Cardiac muscle cell (in vitro differentiated cells and primary cell): ENCODE data around the gene MCTP2. TPM values are rescaled to one million over a fixed set of nuclear protein-coding genes. Genes with fewer than 3 reads are reported as not detected.
A peak's percentile ranks its signal among the peaks of the same experiment; 100 is the strongest.

Experiments
- DNase-seq, 2 donors: peaks; one replicate each; pipeline versions ENCODE4 v3.0.0 to v3.0.0-alpha.2; 2010 to 2017; ENCODE audit warnings: low read depth in 1 of 2, low spot score in 1 of 2
- H3K27ac ChIP-seq: fragments of 200-600 bp; sonication (generic); 2 replicates; pipeline ENCODE4 v1.5.1; 2016
- H3K27me3 ChIP-seq: fragments of 200-600 bp; sonication (generic); 2 replicates; pipeline ENCODE4 v1.6.0; 2016; ENCODE audit warnings: control low read depth
- H3K36me3 ChIP-seq: fragments of 200-600 bp; sonication (generic); 2 replicates; pipeline ENCODE4 v1.5.1; 2016; ENCODE audit warnings: control low read depth
- H3K4me1 ChIP-seq: fragments of 200-600 bp; sonication (generic); 2 replicates; pipeline ENCODE4 v1.8.1; 2017; ENCODE audit warnings: low read depth, mild to moderate bottlenecking, mixed run types
- H3K4me3 ChIP-seq: fragments of 200-600 bp; sonication (generic); 2 replicates; pipeline ENCODE4 v1.5.1; 2016; ENCODE audit warnings: mild to moderate bottlenecking
- H3K9me3 ChIP-seq: fragments of 200-600 bp; sonication (generic); 2 replicates; pipeline ENCODE4 v1.5.1; 2017; ENCODE audit warnings: low read depth, mild to moderate bottlenecking, control low read depth
- CTCF ChIP-seq: IDR thresholded peaks from 2 replicates; pipeline ENCODE4 v1.5.1; 2012; ENCODE audit warnings: low read depth, mild to moderate bottlenecking, low read length
- polyA plus RNA-seq: library from polyadenylated mRNA; unstranded; fragments of >200 nt; fragmentation: Nextera tagmentation; extraction: Ambion mirVana; gene quantifications from 2 replicates; pipeline ENCODE4 v1.2.1, GENCODE V29; 2016
- total RNA-seq: library from RNA; depleted of rRNA; stranded (reverse); fragments of >200 nt; gene quantifications from 2 replicates; pipeline ENCODE4 v1.2.3, GENCODE V29; 2016

MCTP2 gene
- total and polyA plus RNA-seq, 2 experiments from 2014 or later, result 0.34 to 0.83 TPM

- no peak overlapping the region for H3K27ac ChIP-seq
- H3K27me3 ChIP-seq, result no peaks in the 10 kb centered on the region
- H3K9me3 ChIP-seq, result no peaks in the 10 kb centered on the region
- H3K4me3 ChIP-seq, result no peak overlapping the region
- TF ChIP-seq CTCF, result no peak
- no peaks in the 10 kb centered on the region for H3K4me1 ChIP-seq
- H3K36me3 ChIP-seq, result no peaks in the 10 kb centered on the region
- DNase-seq, result no peak
These were observed 180.5 kb downstream of the MCTP2 start for GRCh38 chr15:94411846-94412245.

GRCh38 chr15:94412979-94413746 is 181.8 kb downstream of the MCTP2 start:
- peak; percentile 38 to 58 for DNase-seq
- Histone ChIP-seq H3K27me3 (no peaks in the 10 kb centered on the region), H3K27ac (no peak overlapping the region), H3K36me3 (no peaks in the 10 kb centered on the region), H3K4me3 (no peak overlapping the region), H3K9me3 (no peaks in the 10 kb centered on the region), H3K4me1 (no peaks in the 10 kb centered on the region)
- peak; percentile 32 for TF ChIP-seq CTCF

GRCh38 chr15:94414916-94415315 is 183.6 kb downstream of the MCTP2 start:
- Histone ChIP-seq H3K4me3 (no peak overlapping the region), H3K36me3 (no peaks in the 10 kb centered on the region), H3K27ac (no peak overlapping the region), H3K9me3 (no peaks in the 10 kb centered on the region), H3K27me3 (no peaks in the 10 kb centered on the region), H3K4me1 (no peaks in the 10 kb centered on the region)
- no peak for TF ChIP-seq CTCF
- DNase-seq, result no peak

GRCh38 chr15:94416267-94416666 is 184.9 kb downstream of the MCTP2 start:
- H3K4me1 ChIP-seq, result no peaks in the 10 kb centered on the region
- H3K4me3 ChIP-seq, result no peak overlapping the region
- no peak overlapping the region for H3K27ac ChIP-seq
- TF ChIP-seq CTCF, result no peak
- no peak for DNase-seq
- no peaks in the 10 kb centered on the region for H3K9me3 ChIP-seq
- no peaks in the 10 kb centered on the region for H3K27me3 ChIP-seq
- no peaks in the 10 kb centered on the region for H3K36me3 ChIP-seq

GRCh38 chr15:94416820-94417219 is 185.5 kb downstream of the MCTP2 start:
- no peak overlapping the region for H3K27ac ChIP-seq
- H3K4me3 ChIP-seq, result no peak overlapping the region
- no peak for DNase-seq
- H3K36me3 ChIP-seq, result no peaks in the 10 kb centered on the region
- TF ChIP-seq CTCF, result no peak
- H3K9me3 ChIP-seq, result no peaks in the 10 kb centered on the region
- no peaks in the 10 kb centered on the region for H3K27me3 ChIP-seq
- H3K4me1 ChIP-seq, result no peaks in the 10 kb centered on the region
